Right lobe of liver (tissue), 4 donors: ENCODE results near the gene PTGDR2.

ENCODE experiments used
- CTCF ChIP-seq, 4 donors: fragments of 200-600 bp in 3 of 4; fragments of 450-650 bp in 1 of 4; IDR thresholded peaks; one replicate each; pipeline versions ENCODE4 v1.5.1 to v1.8.0; 2016 to 2022; ENCODE audit warnings: antibody characterized with exemption in 4 of 4, mild to moderate bottlenecking in 2 of 4
- POLR2A ChIP-seq: fragments of 450-650 bp; IDR thresholded peaks from one replicate; pipeline ENCODE4 v1.6.1; 2017; ENCODE audit warnings: antibody characterized with exemption, mild to moderate bottlenecking
- donor health status: DM: no; HTN: no; CAD: no.
- donor health status: DM: no; HTN: no; CAD: no.
- donor health status: DM: no; HTN: yes; CAD: no.

DNA sequence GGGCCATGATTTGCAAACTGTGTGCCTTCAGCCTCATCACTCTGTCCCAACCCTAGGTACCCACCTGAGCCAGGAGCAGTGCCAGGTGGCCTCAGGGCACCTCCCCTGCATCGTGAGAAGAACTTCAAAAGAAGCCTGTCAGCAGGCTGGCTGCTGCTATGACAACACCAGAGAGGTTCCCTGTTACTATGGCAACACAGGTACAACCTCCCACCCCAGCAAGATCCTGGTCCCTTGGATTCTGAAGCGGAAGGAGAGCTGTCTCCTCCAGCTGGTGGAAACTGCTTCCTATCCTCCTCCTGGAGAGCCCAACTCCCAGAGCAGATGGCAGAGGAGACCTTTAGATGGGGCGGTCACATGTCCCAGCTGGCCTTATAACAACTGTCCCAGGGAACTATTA lies 14.5 kb upstream of the PTGDR2 start:
- TF ChIP-seq POLR2A, result no peak
- no peak for TF ChIP-seq CTCF (IDR thresholded peaks at IDR 0.05)
